ENCODE measurements around the gene IL1RAPL1. TPM values are rescaled to one million over a fixed set of nuclear protein-coding genes. Genes with fewer than 3 reads are reported as not detected.

IL1RAPL1 gene
- total RNA-seq, 2 donors from 2014 or later = 0.54 TPM; not detected in 1

GRCh38 chrX:29530501-29530900 lies 943.3 kb downstream of the IL1RAPL1 start:
- no peaks in the 10 kb centered on the region for H3K4me1 ChIP-seq (ENCODE audit: control insufficient read depth in 1 of 2, low read depth in 2 of 2)
- H3K36me3 ChIP-seq = no peaks in the 10 kb centered on the region
- ATAC-seq (ENCODE audit: insufficient number of reproducible peaks, low FRiP score, low read depth) = no peak

GRCh38 chrX:29531336-29531735 lies 944.1 kb downstream of the IL1RAPL1 start:
- TF ChIP-seq CTCF (IDR thresholded peaks at IDR 0.05) = no peak
- ATAC-seq (ENCODE audit: insufficient number of reproducible peaks, low FRiP score, low read depth) (no peak), DNase-seq (ENCODE audit: low spot score) (no peak)
- no peaks in the 10 kb centered on the region for H3K4me1 ChIP-seq (ENCODE audit: control insufficient read depth in 1 of 2, low read depth in 2 of 2)
- H3K27me3 ChIP-seq (replicated peaks; ENCODE audit: insufficient read depth) = no peaks in the 10 kb centered on the region
- H3K4me3 ChIP-seq = no peak overlapping the region
- H3K36me3 ChIP-seq = no peaks in the 10 kb centered on the region
- no peak overlapping the region for H3K27ac ChIP-seq
- no peaks in the 10 kb centered on the region for H3K9me3 ChIP-seq

More at GRCh38 chrX:29530501-29530900, 943.3 kb downstream of the IL1RAPL1 start:
- TF ChIP-seq CTCF (IDR thresholded peaks at IDR 0.05) = no peak
- Histone ChIP-seq H3K27me3 (replicated peaks; ENCODE audit: insufficient read depth) (no peaks in the 10 kb centered on the region), H3K4me3 (no peak overlapping the region), H3K27ac (no peak overlapping the region), H3K9me3 (no peaks in the 10 kb centered on the region)
- no peak for DNase-seq (ENCODE audit: low spot score)

GRCh38 chrX:29535212-29536162 lies 948.2 kb downstream of the IL1RAPL1 start:
- H3K4me1 ChIP-seq (ENCODE audit: control insufficient read depth in 1 of 2, low read depth in 2 of 2) = no peaks in the 10 kb centered on the region
- no peaks in the 10 kb centered on the region for H3K36me3 ChIP-seq
- H3K9me3 ChIP-seq = no peaks in the 10 kb centered on the region
- no peaks in the 10 kb centered on the region for H3K27me3 ChIP-seq (replicated peaks; ENCODE audit: insufficient read depth)
- no peak for TF ChIP-seq CTCF (IDR thresholded peaks at IDR 0.05)
- no peak overlapping the region for H3K27ac ChIP-seq
- no peak overlapping the region for H3K4me3 ChIP-seq
- ATAC-seq (ENCODE audit: insufficient number of reproducible peaks, low FRiP score, low read depth) = no peak
- DNase-seq (ENCODE audit: low spot score) = no peak

GRCh38 chrX:29541038-29541437 lies 953.8 kb downstream of the IL1RAPL1 start:
- DNase-seq (ENCODE audit: low spot score) = no peak
- Histone ChIP-seq H3K4me1 (ENCODE audit: control insufficient read depth in 1 of 2, low read depth in 2 of 2) (no peaks in the 10 kb centered on the region), H3K36me3 (no peaks in the 10 kb centered on the region), H3K4me3 (no peak overlapping the region), H3K27me3 (replicated peaks; ENCODE audit: insufficient read depth) (no peaks in the 10 kb centered on the region), H3K27ac (no peak overlapping the region), H3K9me3 (no peaks in the 10 kb centered on the region)
- ATAC-seq (ENCODE audit: insufficient number of reproducible peaks, low FRiP score, low read depth) = no peak
- TF ChIP-seq CTCF (IDR thresholded peaks at IDR 0.05) = no peak

GRCh38 chrX:29542152-29542551 lies 954.9 kb downstream of the IL1RAPL1 start:
- Histone ChIP-seq H3K9me3 (no peaks in the 10 kb centered on the region), H3K4me1 (ENCODE audit: control insufficient read depth in 1 of 2, low read depth in 2 of 2) (no peaks in the 10 kb centered on the region), H3K36me3 (no peaks in the 10 kb centered on the region), H3K4me3 (no peak overlapping the region), H3K27me3 (replicated peaks; ENCODE audit: insufficient read depth) (no peaks in the 10 kb centered on the region), H3K27ac (no peak overlapping the region)
- no peak for DNase-seq (ENCODE audit: low spot score)
- no peak for ATAC-seq (ENCODE audit: insufficient number of reproducible peaks, low FRiP score, low read depth)
- no peak for TF ChIP-seq CTCF (IDR thresholded peaks at IDR 0.05)

Data from thoracic aorta (tissue), 2 donors.